ENCODE data around the gene STARD9.

DNA sequence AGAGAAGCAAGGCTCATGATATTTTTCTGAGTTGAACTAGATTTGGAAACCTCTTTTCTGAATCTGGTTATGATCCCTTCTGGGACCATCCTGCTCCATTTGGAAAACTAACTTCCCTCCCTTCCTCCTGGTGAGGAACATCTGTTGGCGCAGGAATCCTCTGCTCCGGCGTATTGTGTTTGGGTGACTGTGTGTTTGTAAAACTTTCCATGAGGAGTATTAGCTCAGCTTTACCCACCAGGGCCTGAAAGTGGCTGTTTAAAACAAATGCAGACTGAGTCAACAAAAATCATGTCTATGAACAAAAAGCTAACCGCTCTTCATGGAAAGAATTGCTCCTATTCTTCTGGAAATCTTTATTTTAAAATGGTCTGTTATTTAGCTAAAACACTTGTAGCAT is 17.7 kb downstream of the STARD9 start:
- TF ChIP-seq, protein P1, sequence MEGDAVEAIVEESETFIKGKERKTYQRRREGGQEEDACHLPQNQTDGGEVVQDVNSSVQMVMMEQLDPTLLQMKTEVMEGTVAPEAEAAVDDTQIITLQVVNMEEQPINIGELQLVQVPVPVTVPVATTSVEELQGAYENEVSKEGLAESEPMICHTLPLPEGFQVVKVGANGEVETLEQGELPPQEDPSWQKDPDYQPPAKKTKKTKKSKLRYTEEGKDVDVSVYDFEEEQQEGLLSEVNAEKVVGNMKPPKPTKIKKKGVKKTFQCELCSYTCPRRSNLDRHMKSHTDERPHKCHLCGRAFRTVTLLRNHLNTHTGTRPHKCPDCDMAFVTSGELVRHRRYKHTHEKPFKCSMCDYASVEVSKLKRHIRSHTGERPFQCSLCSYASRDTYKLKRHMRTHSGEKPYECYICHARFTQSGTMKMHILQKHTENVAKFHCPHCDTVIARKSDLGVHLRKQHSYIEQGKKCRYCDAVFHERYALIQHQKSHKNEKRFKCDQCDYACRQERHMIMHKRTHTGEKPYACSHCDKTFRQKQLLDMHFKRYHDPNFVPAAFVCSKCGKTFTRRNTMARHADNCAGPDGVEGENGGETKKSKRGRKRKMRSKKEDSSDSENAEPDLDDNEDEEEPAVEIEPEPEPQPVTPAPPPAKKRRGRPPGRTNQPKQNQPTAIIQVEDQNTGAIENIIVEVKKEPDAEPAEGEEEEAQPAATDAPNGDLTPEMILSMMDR (conservative IDR thresholded peaks at IDR 0.05): no peak
- no peak for TF ChIP-seq EZH2 (IDR thresholded peaks at IDR 0.05; ENCODE audit: low read depth)

Measured in PC-9 (cell line).